Keratinocyte (primary cell): ENCODE results near the gene AJM1. TPM values are rescaled to one million over a fixed set of nuclear protein-coding genes. Genes with fewer than 3 reads are reported as not detected.

Experiments used
- DNase-seq: peaks from one replicate; pipeline ENCODE4 v3.0.0-alpha.2; 2011; ENCODE audit warnings: low read depth, missing footprints, low spot score
- FAIRE-seq: peaks from 2 replicates; lab custom pipeline; 2011; peaks lifted over from hg19 to GRCh38; lab: Jason Lieb, UNC
- H2AFZ ChIP-seq: 2 replicates; pipeline ENCODE4 v1.6.0; 2012; ENCODE audit warnings: low read length, control low read depth, inconsistent platforms; ENCODE audit not compliant: control insufficient read depth
- H3K27ac ChIP-seq: 2 replicates; pipeline ENCODE4 v1.5.1; 2011; ENCODE audit warnings: low read length; ENCODE audit not compliant: control insufficient read depth, insufficient read depth
- H3K27me3 ChIP-seq: 3 replicates; pipeline ENCODE4 v1.6.0; 2011; ENCODE audit warnings: low read length; ENCODE audit not compliant: control insufficient read depth, insufficient read depth; ENCODE audit errors: extremely low read depth
- H3K36me3 ChIP-seq, 2 experiments: 2 replicates in 1 of 2; 3 replicates in 1 of 2; pipeline ENCODE4 v1.5.1; 2011; ENCODE audit warnings: low read length in 2 of 2, mild to moderate bottlenecking in 1 of 2; ENCODE audit not compliant: control insufficient read depth in 2 of 2, insufficient read depth in 2 of 2; ENCODE audit errors: extremely low read depth in 1 of 2
- H3K4me1 ChIP-seq: 3 replicates; pipeline ENCODE4 v1.5.1; 2011; ENCODE audit warnings: low read length; ENCODE audit not compliant: control insufficient read depth, insufficient read depth; ENCODE audit errors: extremely low read depth
- H3K4me2 ChIP-seq: 3 replicates; pipeline ENCODE4 v1.6.0; 2011; ENCODE audit warnings: low read depth, low read length; ENCODE audit not compliant: control insufficient read depth, insufficient read depth; ENCODE audit errors: extremely low read depth
- H3K4me3 ChIP-seq, 3 experiments: fragments of 200-600 bp in 1 of 3; sonication (generic) in 1 of 3; 2 replicates in 2 of 3; 3 replicates in 1 of 3; pipeline ENCODE4 v1.5.1; 2011 to 2016; ENCODE audit warnings: low read length in 3 of 3, mild to moderate bottlenecking in 3 of 3, control low read depth in 2 of 3, inconsistent platforms in 1 of 3, low read depth in 1 of 3, mixed read lengths in 1 of 3, mixed run types in 1 of 3, moderate library complexity in 1 of 3; ENCODE audit not compliant: control insufficient read depth in 2 of 3, insufficient read depth in 2 of 3; ENCODE audit errors: extremely low read depth in 1 of 3
- H3K79me2 ChIP-seq: 2 replicates; pipeline ENCODE4 v1.6.0; 2012; ENCODE audit warnings: low read length; ENCODE audit not compliant: control insufficient read depth, insufficient read depth
- H3K9ac ChIP-seq: 3 replicates; pipeline ENCODE4 v1.6.0; 2011; ENCODE audit warnings: low read length; ENCODE audit not compliant: control insufficient read depth, insufficient read depth; ENCODE audit errors: extremely low read depth
- H3K9me1 ChIP-seq: 3 replicates; pipeline ENCODE4 v1.6.0; 2011; ENCODE audit warnings: low read length; ENCODE audit not compliant: control insufficient read depth, insufficient read depth; ENCODE audit errors: extremely low read depth
- H3K9me3 ChIP-seq: 2 replicates; pipeline ENCODE4 v1.5.1; 2012; ENCODE audit warnings: low read depth, low read length; ENCODE audit not compliant: control insufficient read depth
- H4K20me1 ChIP-seq: 3 replicates; pipeline ENCODE4 v1.6.0; 2011; ENCODE audit warnings: low read length; ENCODE audit not compliant: control insufficient read depth, insufficient read depth; ENCODE audit errors: extremely low read depth
- EZH2 ChIP-seq: IDR thresholded peaks from one replicate; pipeline ENCODE4 v1.6.1; 2012; ENCODE audit warnings: inconsistent platforms, mild to moderate bottlenecking, low read length, moderate library complexity
- dilution Hi-C: fragments of 300-500 bp; cut with MboI; formaldehyde crosslinking; loops from one replicate; pipeline ENCODE4 v1.7.0; 2020; ENCODE audit warnings: low sequenced_read_pairs; ENCODE audit not compliant: extremely low pct_ligation_motif_present
- polyA plus RNA-seq, 5 experiments: library from polyadenylated mRNA; depleted of rRNA in 3 of 5; stranded (reverse) in 3 of 5; stranded (forward) in 1 of 5; unstranded in 1 of 5; fragments of >200 nt; gene quantifications; 1 replicate in 1 of 5; 2 replicates in 3 of 5; 3 replicates in 1 of 5; pipeline versions ENCODE4 v1.2.1 to v1.2.3, GENCODE V29; 2011 to 2012; ENCODE audit warnings: missing spikeins in 2 of 5, low read depth in 1 of 5, low replicate concordance in 1 of 5
- TF ChIP-seq, protein P1 (sequence below), 3 experiments: IDR thresholded peaks in 1 of 3; conservative IDR thresholded peaks in 1 of 3; optimal IDR thresholded peaks in 1 of 3; 2 replicates in 2 of 3; 3 replicates in 1 of 3; pipeline versions ENCODE3 to v1.5.1; 2011; ENCODE audit warnings: low read length in 3 of 3, mild to moderate bottlenecking in 3 of 3, moderate library complexity in 2 of 3, control low read depth in 1 of 3, inconsistent platforms in 1 of 3; ENCODE audit not compliant: insufficient read depth in 2 of 3; ENCODE audit errors: extremely low read depth in 1 of 3

AJM1 gene
- polyA plus RNA-seq, 1 donor (not counting 4 experiments of a cell fraction or from before 2014, with no cell fraction given) = 0.12 TPM

DNA sequence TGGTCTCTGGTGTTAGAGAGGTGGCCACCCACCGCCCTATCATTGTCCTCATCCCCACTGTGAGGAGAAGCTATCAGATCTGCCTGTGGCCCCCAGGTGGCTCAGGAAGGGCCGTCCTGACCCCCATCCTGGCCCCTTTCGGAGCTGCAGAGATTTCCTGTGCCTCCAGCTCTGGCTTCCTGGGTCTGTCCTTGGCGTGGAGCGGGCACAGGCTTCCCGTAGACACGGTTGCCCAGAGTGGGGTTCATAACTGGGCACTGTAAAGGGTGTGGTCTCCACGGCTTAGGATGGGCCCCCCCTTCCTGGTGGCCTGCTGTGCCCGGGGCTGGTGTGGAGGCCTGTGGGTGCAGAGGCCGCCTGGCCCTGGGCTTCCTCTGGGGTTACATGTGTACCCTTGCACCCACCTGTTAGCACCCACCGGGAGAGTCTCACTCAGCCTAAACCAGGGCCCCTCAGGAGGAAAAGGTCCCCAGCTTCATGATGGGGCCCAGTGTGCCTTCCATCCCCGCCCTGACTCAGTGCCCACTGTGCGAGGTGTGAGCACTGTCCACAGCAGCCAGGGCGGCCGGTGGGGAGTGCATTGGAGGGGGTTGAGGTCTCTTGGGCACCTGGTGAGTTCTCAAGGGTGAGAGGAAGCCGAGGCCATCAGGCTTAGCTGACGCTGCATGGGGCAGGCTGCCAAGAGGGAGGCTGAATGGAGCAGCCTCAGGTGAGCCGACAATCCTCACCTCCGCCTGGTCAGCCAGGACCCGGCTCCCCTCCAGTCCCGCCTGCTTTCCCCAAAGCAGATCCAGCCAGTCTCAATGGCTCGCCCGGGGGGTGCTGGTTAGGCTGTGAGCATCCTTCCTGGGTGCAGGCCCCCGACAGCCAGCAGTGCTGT, 15.3 kb upstream of the AJM1 start:
- Histone ChIP-seq H3K4me1 (no peaks in the 10 kb centered on the region), H3K36me3 (peaks cover 21 to 38% of the 10 kb centered on the region in 2 experiments), H3K4me3 (no peak overlapping the region), H3K9ac (no peak overlapping the region), H3K27me3 (no peaks in the 10 kb centered on the region), H4K20me1 (no peaks in the 10 kb centered on the region), H2AFZ (no peak overlapping the region), H3K79me2 (peaks cover 3% of the 10 kb centered on the region), H3K9me3 (no peaks in the 10 kb centered on the region), H3K27ac (no peak overlapping the region), H3K9me1 (no peaks in the 10 kb centered on the region), H3K4me2 (no peak overlapping the region)
- DNase-seq (no peak), FAIRE-seq (no peak)
- dilution Hi-C loops = no loop called here
- no peak for TF ChIP-seq EZH2
- TF ChIP-seq, protein P1, sequence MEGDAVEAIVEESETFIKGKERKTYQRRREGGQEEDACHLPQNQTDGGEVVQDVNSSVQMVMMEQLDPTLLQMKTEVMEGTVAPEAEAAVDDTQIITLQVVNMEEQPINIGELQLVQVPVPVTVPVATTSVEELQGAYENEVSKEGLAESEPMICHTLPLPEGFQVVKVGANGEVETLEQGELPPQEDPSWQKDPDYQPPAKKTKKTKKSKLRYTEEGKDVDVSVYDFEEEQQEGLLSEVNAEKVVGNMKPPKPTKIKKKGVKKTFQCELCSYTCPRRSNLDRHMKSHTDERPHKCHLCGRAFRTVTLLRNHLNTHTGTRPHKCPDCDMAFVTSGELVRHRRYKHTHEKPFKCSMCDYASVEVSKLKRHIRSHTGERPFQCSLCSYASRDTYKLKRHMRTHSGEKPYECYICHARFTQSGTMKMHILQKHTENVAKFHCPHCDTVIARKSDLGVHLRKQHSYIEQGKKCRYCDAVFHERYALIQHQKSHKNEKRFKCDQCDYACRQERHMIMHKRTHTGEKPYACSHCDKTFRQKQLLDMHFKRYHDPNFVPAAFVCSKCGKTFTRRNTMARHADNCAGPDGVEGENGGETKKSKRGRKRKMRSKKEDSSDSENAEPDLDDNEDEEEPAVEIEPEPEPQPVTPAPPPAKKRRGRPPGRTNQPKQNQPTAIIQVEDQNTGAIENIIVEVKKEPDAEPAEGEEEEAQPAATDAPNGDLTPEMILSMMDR (optimal IDR thresholded peaks at IDR 0.05 in 1 of 3, IDR thresholded peaks at IDR 0.05 in 1 of 3, conservative IDR thresholded peaks at IDR 0.05 in 1 of 3; ENCODE audit: extremely low read depth in 1 of 3, insufficient read depth in 2 of 3, low read length in 3 of 3) = no peak

DNA sequence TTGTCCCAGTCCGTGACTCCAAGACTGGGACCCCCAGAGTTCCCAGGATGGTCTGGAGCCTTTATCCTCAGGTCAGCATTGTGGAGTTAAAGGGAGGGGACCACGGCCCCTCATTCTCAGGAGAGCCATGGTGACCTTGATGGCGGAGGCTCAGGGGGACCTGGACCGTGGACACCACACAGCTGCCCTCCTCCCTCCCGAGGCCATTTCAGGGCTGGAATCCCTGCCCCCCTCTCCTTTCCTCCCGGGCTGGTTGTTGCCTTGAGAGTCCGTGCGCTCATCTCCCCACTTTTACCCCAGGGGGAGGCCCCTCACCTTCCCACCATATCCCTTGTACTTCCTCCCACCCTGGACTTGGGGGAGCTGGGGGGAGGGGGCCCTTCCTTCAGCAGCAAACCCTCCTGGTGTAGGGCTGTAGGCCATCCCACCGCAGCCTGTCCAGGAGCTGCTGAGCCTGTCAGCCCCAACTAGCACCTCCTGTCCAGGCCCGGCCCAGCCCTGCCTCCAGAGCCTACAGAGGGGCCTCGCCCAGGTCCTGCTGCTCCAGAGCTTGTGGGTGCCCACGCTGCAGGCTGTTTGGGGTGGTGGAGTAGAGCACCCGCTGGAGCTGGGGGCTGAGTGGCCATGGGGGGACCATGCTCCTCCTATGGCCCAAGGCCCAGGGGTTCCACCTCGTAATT, 14.3 kb upstream of the AJM1 start:
- no peak for TF ChIP-seq EZH2
- TF ChIP-seq, protein P1 (optimal IDR thresholded peaks at IDR 0.05 in 1 of 3, IDR thresholded peaks at IDR 0.05 in 1 of 3, conservative IDR thresholded peaks at IDR 0.05 in 1 of 3; ENCODE audit: extremely low read depth in 1 of 3, insufficient read depth in 2 of 3, low read length in 3 of 3) = no peak

More for the DNA sequence above, 14.3 kb upstream of the AJM1 start:
- dilution Hi-C loops = no loop called here
- Histone ChIP-seq H3K27ac (no peak overlapping the region), H2AFZ (no peak overlapping the region), H3K9ac (no peak overlapping the region), H4K20me1 (no peaks in the 10 kb centered on the region), H3K9me3 (no peaks in the 10 kb centered on the region), H3K4me3 (no peak overlapping the region), H3K4me2 (no peak overlapping the region), H3K9me1 (no peaks in the 10 kb centered on the region), H3K4me1 (no peaks in the 10 kb centered on the region), H3K36me3 (peaks cover 21 to 43% of the 10 kb centered on the region in 2 experiments), H3K27me3 (no peaks in the 10 kb centered on the region), H3K79me2 (no peaks in the 10 kb centered on the region)
- DNase-seq (no peak), FAIRE-seq (no peak)
